ENCODE data around the gene COL4A3. TPM values are rescaled to one million over a fixed set of nuclear protein-coding genes. Genes with fewer than 3 reads are reported as not detected.

The COL4A3 gene
- polyA plus RNA-seq, 1 donor (not counting 4 experiments of a cell fraction or from before 2014, with no cell fraction given): not detected

- no peak for DNase-seq (ENCODE audit: low read depth, low spot score)
- H3K27ac ChIP-seq (ENCODE audit: control insufficient read depth, insufficient read depth, low read length): peak overlapping the region; percentile 85
- peak overlapping the region; percentile 88 for H3K9ac ChIP-seq (ENCODE audit: control insufficient read depth, extremely low read depth, insufficient read depth, low read length)
- FAIRE-seq: no peak
- dilution Hi-C loops (cut with MboI; ENCODE audit: extremely low pct_ligation_motif_present, low sequenced_read_pairs): no loop called here
- peak overlapping the region; percentile 95 to 98 (median 97) for H3K4me3 ChIP-seq (ENCODE audit: control insufficient read depth in 2 of 3, extremely low read depth in 1 of 3, insufficient read depth in 2 of 3, low read depth in 1 of 3, low read length in 3 of 3)
- no peaks in the 10 kb centered on the region for H3K9me3 ChIP-seq (ENCODE audit: control insufficient read depth, low read depth, low read length)
- peaks cover 44% of the 10 kb centered on the region for H3K79me2 ChIP-seq (ENCODE audit: control insufficient read depth, insufficient read depth, low read length)
- no peaks in the 10 kb centered on the region for H3K9me1 ChIP-seq (ENCODE audit: control insufficient read depth, extremely low read depth, insufficient read depth, low read length)
- TF ChIP-seq, protein P1, sequence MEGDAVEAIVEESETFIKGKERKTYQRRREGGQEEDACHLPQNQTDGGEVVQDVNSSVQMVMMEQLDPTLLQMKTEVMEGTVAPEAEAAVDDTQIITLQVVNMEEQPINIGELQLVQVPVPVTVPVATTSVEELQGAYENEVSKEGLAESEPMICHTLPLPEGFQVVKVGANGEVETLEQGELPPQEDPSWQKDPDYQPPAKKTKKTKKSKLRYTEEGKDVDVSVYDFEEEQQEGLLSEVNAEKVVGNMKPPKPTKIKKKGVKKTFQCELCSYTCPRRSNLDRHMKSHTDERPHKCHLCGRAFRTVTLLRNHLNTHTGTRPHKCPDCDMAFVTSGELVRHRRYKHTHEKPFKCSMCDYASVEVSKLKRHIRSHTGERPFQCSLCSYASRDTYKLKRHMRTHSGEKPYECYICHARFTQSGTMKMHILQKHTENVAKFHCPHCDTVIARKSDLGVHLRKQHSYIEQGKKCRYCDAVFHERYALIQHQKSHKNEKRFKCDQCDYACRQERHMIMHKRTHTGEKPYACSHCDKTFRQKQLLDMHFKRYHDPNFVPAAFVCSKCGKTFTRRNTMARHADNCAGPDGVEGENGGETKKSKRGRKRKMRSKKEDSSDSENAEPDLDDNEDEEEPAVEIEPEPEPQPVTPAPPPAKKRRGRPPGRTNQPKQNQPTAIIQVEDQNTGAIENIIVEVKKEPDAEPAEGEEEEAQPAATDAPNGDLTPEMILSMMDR (optimal IDR thresholded peaks at IDR 0.05 in 1 of 3, IDR thresholded peaks at IDR 0.05 in 1 of 3, conservative IDR thresholded peaks at IDR 0.05 in 1 of 3; ENCODE audit: extremely low read depth in 1 of 3, insufficient read depth in 2 of 3, low read length in 3 of 3): no peak
- TF ChIP-seq EZH2 (IDR thresholded peaks at IDR 0.05; ENCODE audit: low read length): no peak
- H3K36me3 ChIP-seq (ENCODE audit: control insufficient read depth in 2 of 2, extremely low read depth in 1 of 2, insufficient read depth in 2 of 2, low read length in 2 of 2): no peaks in the 10 kb centered on the region
- peak overlapping the region; percentile 96 for H2AFZ ChIP-seq (ENCODE audit: control insufficient read depth, low read length)
- H3K4me1 ChIP-seq (ENCODE audit: control insufficient read depth, extremely low read depth, insufficient read depth, low read length): peaks cover 9% of the 10 kb centered on the region
- H3K4me2 ChIP-seq (ENCODE audit: control insufficient read depth, extremely low read depth, insufficient read depth, low read depth, low read length): peak overlapping the region; percentile 93
- no peaks in the 10 kb centered on the region for H3K27me3 ChIP-seq (ENCODE audit: control insufficient read depth, extremely low read depth, insufficient read depth, low read length)
- H4K20me1 ChIP-seq (ENCODE audit: control insufficient read depth, extremely low read depth, insufficient read depth, low read length): no peaks in the 10 kb centered on the region
These were observed 160.2 kb downstream of the COL4A3 start for GRCh38 chr2:227324642-227324994.

- Histone ChIP-seq H3K27me3 (ENCODE audit: control insufficient read depth, extremely low read depth, insufficient read depth, low read length) (no peaks in the 10 kb centered on the region), H3K9ac (ENCODE audit: control insufficient read depth, extremely low read depth, insufficient read depth, low read length) (peak within 1 kb of the TSS; percentile 88), H3K4me2 (ENCODE audit: control insufficient read depth, extremely low read depth, insufficient read depth, low read depth, low read length) (peak within 1 kb of the TSS; percentile 93), H3K4me3 (ENCODE audit: control insufficient read depth in 2 of 3, extremely low read depth in 1 of 3, insufficient read depth in 2 of 3, low read depth in 1 of 3, low read length in 3 of 3) (peak within 1 kb of the TSS; percentile 95 to 98 (median 97)), H3K79me2 (ENCODE audit: control insufficient read depth, insufficient read depth, low read length) (peaks cover 45% of the 10 kb centered on the region), H2AFZ (ENCODE audit: control insufficient read depth, low read length) (peak within 1 kb of the TSS; percentile 96), H3K27ac (ENCODE audit: control insufficient read depth, insufficient read depth, low read length) (peak within 1 kb of the TSS; percentile 85), H3K9me3 (ENCODE audit: control insufficient read depth, low read depth, low read length) (no peaks in the 10 kb centered on the region), H3K4me1 (ENCODE audit: control insufficient read depth, extremely low read depth, insufficient read depth, low read length) (peaks cover 9% of the 10 kb centered on the region), H4K20me1 (ENCODE audit: control insufficient read depth, extremely low read depth, insufficient read depth, low read length) (no peaks in the 10 kb centered on the region), H3K9me1 (ENCODE audit: control insufficient read depth, extremely low read depth, insufficient read depth, low read length) (no peaks in the 10 kb centered on the region), H3K36me3 (ENCODE audit: control insufficient read depth in 2 of 2, extremely low read depth in 1 of 2, insufficient read depth in 2 of 2, low read length in 2 of 2) (no peaks in the 10 kb centered on the region)
- peak; percentile 75 for FAIRE-seq
- dilution Hi-C loops (cut with MboI; ENCODE audit: extremely low pct_ligation_motif_present, low sequenced_read_pairs): no loop called here
- TF ChIP-seq EZH2 (IDR thresholded peaks at IDR 0.05; ENCODE audit: low read length): no peak
- TF ChIP-seq, protein P1 (optimal IDR thresholded peaks at IDR 0.05 in 1 of 3, IDR thresholded peaks at IDR 0.05 in 1 of 3, conservative IDR thresholded peaks at IDR 0.05 in 1 of 3; ENCODE audit: extremely low read depth in 1 of 3, insufficient read depth in 2 of 3, low read length in 3 of 3): peak; percentile 28 to 59 (median 42)
- peak; percentile 33 for DNase-seq (ENCODE audit: low read depth, low spot score)
These were observed 160.8 kb downstream of the COL4A3 start, which contains the start of gene MFF for GRCh38 chr2:227324995-227325838. MFF (plus strand) TSS chr2:227325251; CDS start chr2:227330666, 5,415 bp downstream.

All from keratinocyte (primary cell).